ENCODE results near the gene RGS7. TPM values are rescaled to one million over a fixed set of nuclear protein-coding genes. Genes with fewer than 3 reads are reported as not detected.

RGS7 gene
- total RNA-seq, 1 experiment from 2014 or later, result 0.10 TPM

DNA sequence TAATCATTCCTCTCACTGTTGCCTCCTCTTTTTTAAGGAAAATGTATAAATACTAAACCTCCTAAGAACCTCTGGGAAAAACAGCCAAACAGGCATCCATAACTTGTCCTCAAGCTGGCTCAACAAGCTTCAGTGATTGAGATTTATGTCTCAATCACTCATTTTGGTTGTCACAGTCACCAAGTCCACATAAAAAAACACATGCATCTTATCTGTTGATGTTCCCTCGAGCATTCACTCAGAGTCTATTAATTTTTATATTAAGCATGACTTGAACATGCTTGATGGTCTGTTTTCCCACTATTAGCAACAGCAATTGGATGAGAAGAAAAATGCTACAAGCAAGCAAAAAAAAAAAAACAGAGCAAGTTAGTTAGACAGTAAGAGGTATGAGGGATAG, 254.3 kb downstream of the RGS7 start:
- no peak for DNase-seq (ENCODE audit: low read depth, low spot score)
- TF ChIP-seq TCF7L2 (IDR thresholded peaks at IDR 0.05; ENCODE audit: low read depth, low read length) (no peak), POLR2AphosphoS5 (IDR thresholded peaks at IDR 0.05; ENCODE audit: low read depth, low read length) (no peak)
- TF ChIP-seq, protein P1, sequence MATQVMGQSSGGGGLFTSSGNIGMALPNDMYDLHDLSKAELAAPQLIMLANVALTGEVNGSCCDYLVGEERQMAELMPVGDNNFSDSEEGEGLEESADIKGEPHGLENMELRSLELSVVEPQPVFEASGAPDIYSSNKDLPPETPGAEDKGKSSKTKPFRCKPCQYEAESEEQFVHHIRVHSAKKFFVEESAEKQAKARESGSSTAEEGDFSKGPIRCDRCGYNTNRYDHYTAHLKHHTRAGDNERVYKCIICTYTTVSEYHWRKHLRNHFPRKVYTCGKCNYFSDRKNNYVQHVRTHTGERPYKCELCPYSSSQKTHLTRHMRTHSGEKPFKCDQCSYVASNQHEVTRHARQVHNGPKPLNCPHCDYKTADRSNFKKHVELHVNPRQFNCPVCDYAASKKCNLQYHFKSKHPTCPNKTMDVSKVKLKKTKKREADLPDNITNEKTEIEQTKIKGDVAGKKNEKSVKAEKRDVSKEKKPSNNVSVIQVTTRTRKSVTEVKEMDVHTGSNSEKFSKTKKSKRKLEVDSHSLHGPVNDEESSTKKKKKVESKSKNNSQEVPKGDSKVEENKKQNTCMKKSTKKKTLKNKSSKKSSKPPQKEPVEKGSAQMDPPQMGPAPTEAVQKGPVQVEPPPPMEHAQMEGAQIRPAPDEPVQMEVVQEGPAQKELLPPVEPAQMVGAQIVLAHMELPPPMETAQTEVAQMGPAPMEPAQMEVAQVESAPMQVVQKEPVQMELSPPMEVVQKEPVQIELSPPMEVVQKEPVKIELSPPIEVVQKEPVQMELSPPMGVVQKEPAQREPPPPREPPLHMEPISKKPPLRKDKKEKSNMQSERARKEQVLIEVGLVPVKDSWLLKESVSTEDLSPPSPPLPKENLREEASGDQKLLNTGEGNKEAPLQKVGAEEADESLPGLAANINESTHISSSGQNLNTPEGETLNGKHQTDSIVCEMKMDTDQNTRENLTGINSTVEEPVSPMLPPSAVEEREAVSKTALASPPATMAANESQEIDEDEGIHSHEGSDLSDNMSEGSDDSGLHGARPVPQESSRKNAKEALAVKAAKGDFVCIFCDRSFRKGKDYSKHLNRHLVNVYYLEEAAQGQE (IDR thresholded peaks at IDR 0.05; ENCODE audit: insufficient read depth in 1 of 2, low read depth in 2 of 2, low read length in 1 of 2), result no peak
- TF ChIP-seq, protein P2, sequence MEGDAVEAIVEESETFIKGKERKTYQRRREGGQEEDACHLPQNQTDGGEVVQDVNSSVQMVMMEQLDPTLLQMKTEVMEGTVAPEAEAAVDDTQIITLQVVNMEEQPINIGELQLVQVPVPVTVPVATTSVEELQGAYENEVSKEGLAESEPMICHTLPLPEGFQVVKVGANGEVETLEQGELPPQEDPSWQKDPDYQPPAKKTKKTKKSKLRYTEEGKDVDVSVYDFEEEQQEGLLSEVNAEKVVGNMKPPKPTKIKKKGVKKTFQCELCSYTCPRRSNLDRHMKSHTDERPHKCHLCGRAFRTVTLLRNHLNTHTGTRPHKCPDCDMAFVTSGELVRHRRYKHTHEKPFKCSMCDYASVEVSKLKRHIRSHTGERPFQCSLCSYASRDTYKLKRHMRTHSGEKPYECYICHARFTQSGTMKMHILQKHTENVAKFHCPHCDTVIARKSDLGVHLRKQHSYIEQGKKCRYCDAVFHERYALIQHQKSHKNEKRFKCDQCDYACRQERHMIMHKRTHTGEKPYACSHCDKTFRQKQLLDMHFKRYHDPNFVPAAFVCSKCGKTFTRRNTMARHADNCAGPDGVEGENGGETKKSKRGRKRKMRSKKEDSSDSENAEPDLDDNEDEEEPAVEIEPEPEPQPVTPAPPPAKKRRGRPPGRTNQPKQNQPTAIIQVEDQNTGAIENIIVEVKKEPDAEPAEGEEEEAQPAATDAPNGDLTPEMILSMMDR (IDR thresholded peaks at IDR 0.05), result no peak
- BruUV-seq (replicated peaks), result no TSS peak
- Histone ChIP-seq H3K9me3 (ENCODE audit: control insufficient read depth, insufficient read depth, low read depth, low read length) (no peaks in the 10 kb centered on the region), H3K4me1 (ENCODE audit: control insufficient read depth, insufficient read depth, low read length) (no peaks in the 10 kb centered on the region), H3K27me3 (ENCODE audit: control insufficient read depth, insufficient read depth, low read length) (no peaks in the 10 kb centered on the region), H3K36me3 (ENCODE audit: control insufficient read depth, insufficient read depth, low read length) (no peaks in the 10 kb centered on the region), H3K4me3 (ENCODE audit: low read depth in 2 of 2, low read length in 2 of 2) (no peak overlapping the region), H3K27ac (ENCODE audit: low read length) (no peak overlapping the region)
- intact Hi-C loops (cut with micrococcal nuclease; ENCODE audit: unreplicated experiment), result no loop called here
- no peak for ATAC-seq
- POLR2A ChIA-PET, result interaction anchor here (0.7 kb wide), 1 partner anchor 697 kb away, joined by 8 read pairs; no protein-coding TSS in a partner anchor
- CTCF ChIA-PET, result no interaction called here
- in situ Hi-C loops (cut with HindIII; ENCODE audit: low pct_unique_long_range_greater_than_20kb, low sequenced_read_pairs), result no loop called here

DNA sequence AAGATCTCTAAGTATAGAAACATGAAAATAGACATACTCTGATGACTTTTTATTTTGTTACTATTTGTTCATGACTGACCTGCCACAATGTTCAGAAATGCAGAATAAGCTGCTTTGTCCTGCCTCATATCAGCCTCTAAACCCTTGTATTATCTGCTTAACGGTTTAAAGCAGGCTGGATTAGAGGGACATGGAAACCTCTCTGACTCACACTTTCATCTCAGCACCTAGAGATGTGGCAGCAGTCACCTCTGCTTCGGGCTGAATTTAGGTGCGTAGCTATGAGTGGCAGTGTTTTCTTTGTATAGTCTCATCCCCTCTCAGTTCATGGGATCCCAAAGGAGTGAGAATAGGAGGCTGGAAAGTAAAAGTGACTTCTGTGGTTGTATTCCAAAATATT, 255.4 kb downstream of the RGS7 start:
- CTCF ChIA-PET, result no interaction called here
- Histone ChIP-seq H3K27ac (ENCODE audit: low read length) (no peak overlapping the region), H3K4me3 (ENCODE audit: low read depth in 2 of 2, low read length in 2 of 2) (no peak overlapping the region), H3K9me3 (ENCODE audit: control insufficient read depth, insufficient read depth, low read depth, low read length) (no peaks in the 10 kb centered on the region), H3K36me3 (ENCODE audit: control insufficient read depth, insufficient read depth, low read length) (no peaks in the 10 kb centered on the region), H3K27me3 (ENCODE audit: control insufficient read depth, insufficient read depth, low read length) (no peaks in the 10 kb centered on the region), H3K4me1 (ENCODE audit: control insufficient read depth, insufficient read depth, low read length) (no peaks in the 10 kb centered on the region)
- POLR2A ChIA-PET, result interaction anchor here (0.6 kb wide), 1 partner anchor 346 kb away, joined by 3 read pairs; no protein-coding TSS in a partner anchor
- no peak for ATAC-seq
- no TSS peak for BruUV-seq (replicated peaks)
- DNase-seq (ENCODE audit: low read depth, low spot score), result no peak
- TF ChIP-seq POLR2AphosphoS5 (IDR thresholded peaks at IDR 0.05; ENCODE audit: low read depth, low read length), result no peak
- in situ Hi-C loops (cut with HindIII; ENCODE audit: low pct_unique_long_range_greater_than_20kb, low sequenced_read_pairs) (no loop called here), intact Hi-C loops (cut with micrococcal nuclease; ENCODE audit: unreplicated experiment) (no loop called here)

DNA sequence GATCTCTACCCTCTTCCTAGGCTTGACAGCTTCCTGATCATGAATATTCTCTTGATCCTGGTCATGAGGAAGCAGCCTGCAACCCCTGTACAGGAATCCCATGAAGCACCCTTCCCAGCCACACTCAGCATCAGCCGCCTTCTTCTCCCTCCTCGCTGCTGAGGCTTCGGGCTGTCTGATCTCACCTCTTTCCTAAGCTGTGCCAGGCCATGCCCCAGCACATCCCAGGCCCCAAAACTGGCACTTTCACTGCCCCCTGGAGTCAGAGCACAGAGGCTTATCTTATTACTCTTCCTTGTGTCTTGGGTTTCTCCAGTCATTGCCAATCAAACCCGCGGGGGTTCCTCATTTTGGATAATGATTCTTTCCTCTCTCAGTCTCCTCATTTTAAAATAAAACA, 259.5 kb downstream of the RGS7 start:
- H3K27me3 ChIP-seq (ENCODE audit: control insufficient read depth, insufficient read depth, low read length), result no peaks in the 10 kb centered on the region
- ChIA-PET CTCF (no interaction called here), POLR2A (no interaction called here)
- no peak for DNase-seq (ENCODE audit: low read depth, low spot score)
- H3K36me3 ChIP-seq (ENCODE audit: control insufficient read depth, insufficient read depth, low read length), result no peaks in the 10 kb centered on the region
- in situ Hi-C loops (cut with HindIII; ENCODE audit: low pct_unique_long_range_greater_than_20kb, low sequenced_read_pairs) (no loop called here), intact Hi-C loops (cut with micrococcal nuclease; ENCODE audit: unreplicated experiment) (no loop called here)
- ATAC-seq, result no peak
- no TSS peak for BruUV-seq (replicated peaks)
- H3K9me3 ChIP-seq (ENCODE audit: control insufficient read depth, insufficient read depth, low read depth, low read length), result no peaks in the 10 kb centered on the region
- TF ChIP-seq, protein P1 (IDR thresholded peaks at IDR 0.05; ENCODE audit: insufficient read depth in 1 of 2, low read depth in 2 of 2, low read length in 1 of 2), result no peak
- TF ChIP-seq SIN3A (IDR thresholded peaks at IDR 0.05; ENCODE audit: borderline replicate concordance, insufficient read depth, low read depth, low read length) (no peak), TCF7L2 (IDR thresholded peaks at IDR 0.05; ENCODE audit: low read depth, low read length) (no peak), POLR2AphosphoS5 (IDR thresholded peaks at IDR 0.05; ENCODE audit: low read depth, low read length) (no peak)
- TF ChIP-seq, protein P2 (IDR thresholded peaks at IDR 0.05), result no peak
- H3K27ac ChIP-seq (ENCODE audit: low read length), result no peak overlapping the region
- no peak overlapping the region for H3K4me3 ChIP-seq (ENCODE audit: low read depth in 2 of 2, low read length in 2 of 2)
- H3K4me1 ChIP-seq (ENCODE audit: control insufficient read depth, insufficient read depth, low read length), result no peaks in the 10 kb centered on the region
